HuH-7 (cell line): ENCODE data around the gene PEX10.
A peak's percentile ranks its signal among the peaks of the same experiment; 100 is the strongest.

ENCODE experiments used
- DNase-seq: peaks from one replicate; pipeline ENCODE4 v3.0.0; 2011; ENCODE audit warnings: low spot score

Gene PEX10

GRCh38 chr1:2425892-2426291 lies 13.5 kb upstream of the PEX10 start:
- DNase-seq = no peak

- DNase-seq = no peak
These were observed 10.2 kb upstream of the PEX10 start for GRCh38 chr1:2422523-2422922.

GRCh38 chr1:2419416-2419815 lies 7.1 kb upstream of the PEX10 start:
- DNase-seq = no peak

- no peak for DNase-seq
These were observed 6.5 kb upstream of the PEX10 start for GRCh38 chr1:2418791-2419320.

- DNase-seq = no peak
These were observed 5.5 kb upstream of the PEX10 start for GRCh38 chr1:2417833-2418225.

- no peak for DNase-seq
These were observed 4.9 kb upstream of the PEX10 start for GRCh38 chr1:2417083-2417832.

GRCh38 chr1:2416403-2416802 lies 4.0 kb upstream of the PEX10 start:
- DNase-seq = no peak

- DNase-seq = no peak
These were observed 3.4 kb upstream of the PEX10 start for GRCh38 chr1:2415801-2416208.

- DNase-seq = no peak
These were observed 3.0 kb upstream of the PEX10 start for GRCh38 chr1:2415337-2415736.

GRCh38 chr1:2414297-2414958 lies 2.1 kb upstream of the PEX10 start:
- peak; percentile 95 for DNase-seq

GRCh38 chr1:2413495-2414296 lies 1.3 kb upstream of the PEX10 start:
- peak; percentile 64 for DNase-seq

- peak; percentile 76 for DNase-seq
These were observed 570 bp upstream of the PEX10 start for GRCh38 chr1:2412773-2413494.

- DNase-seq = peak; percentile 65
These were observed 466 bp downstream of the PEX10 start for GRCh38 chr1:2411801-2412394.

- DNase-seq = no peak
These were observed 2.6 kb downstream of the PEX10 start for GRCh38 chr1:2409745-2410144.

GRCh38 chr1:2408859-2409276 lies 3.5 kb downstream of the PEX10 start:
- DNase-seq = no peak

- no peak for DNase-seq
These were observed 3.9 kb downstream of the PEX10 start for GRCh38 chr1:2408456-2408855.

GRCh38 chr1:2407991-2408275 lies 4.4 kb downstream of the PEX10 start:
- no peak for DNase-seq

- no peak for DNase-seq
These were observed 5.0 kb downstream of the PEX10 start for GRCh38 chr1:2407166-2407990.

- no peak for DNase-seq
These were observed 5.8 kb downstream of the PEX10 start for GRCh38 chr1:2406451-2407041.

- no peak for DNase-seq
These were observed 6.6 kb downstream of the PEX10 start for GRCh38 chr1:2405588-2406295.
